M059J (cell line): ENCODE results near the gene EED. TPM values are rescaled to one million over a fixed set of nuclear protein-coding genes. Genes with fewer than 3 reads are reported as not detected.

ENCODE experiments used
- DNase-seq: peaks from one replicate; pipeline ENCODE4 v3.0.0-alpha.2; 2012; ENCODE audit warnings: low read depth
- total RNA-seq: library from RNA; depleted of rRNA; stranded (reverse); fragments of >200 nt; shearing (Covaris generic); gene quantifications from 2 replicates; pipeline ENCODE4 v1.2.3, GENCODE V29; 2014; rRNA removed

EED gene
- 35.6 and 37.7 TPM in 2 replicates for total RNA-seq

GRCh38 chr11:86244522-86245368 lies at the start of gene EED:
Gene EED (plus strand): TSS chr11:86244753. CDS start chr11:86245230, 477 bp downstream.
- DNase-seq: peak; percentile 94

- no peak for DNase-seq
Measured at GRCh38 chr11:86194998-86195397, 49.6 kb upstream of the EED start.

- no peak for DNase-seq
Measured at GRCh38 chr11:86196085-86196696, 48.4 kb upstream of the EED start.

GRCh38 chr11:86196913-86197312 lies 47.6 kb upstream of the EED start:
- DNase-seq: no peak

- DNase-seq: no peak
Measured at GRCh38 chr11:86197448-86197847, 47.1 kb upstream of the EED start.

- DNase-seq: no peak
Measured at GRCh38 chr11:86198139-86198538, 46.4 kb upstream of the EED start.

GRCh38 chr11:86199354-86199753 lies 45.2 kb upstream of the EED start:
- no peak for DNase-seq

- no peak for DNase-seq
Measured at GRCh38 chr11:86201371-86201884, 43.1 kb upstream of the EED start.

- DNase-seq: peak; percentile 35
Measured at GRCh38 chr11:86202013-86202336, 42.6 kb upstream of the EED start.

- DNase-seq: no peak
Measured at GRCh38 chr11:86204356-86204755, 40.2 kb upstream of the EED start.

GRCh38 chr11:86205421-86206336 lies 38.9 kb upstream of the EED start:
- peak; percentile 13 for DNase-seq

GRCh38 chr11:86206337-86206695 lies 38.2 kb upstream of the EED start:
- no peak for DNase-seq

- DNase-seq: no peak
Measured at GRCh38 chr11:86207413-86207812, 37.1 kb upstream of the EED start.

GRCh38 chr11:86208572-86208971 lies 36.0 kb upstream of the EED start:
- DNase-seq: no peak

- no peak for DNase-seq
Measured at GRCh38 chr11:86209806-86210657, 34.5 kb upstream of the EED start.

- DNase-seq: no peak
Measured at GRCh38 chr11:86210898-86211297, 33.7 kb upstream of the EED start.

- no peak for DNase-seq
Measured at GRCh38 chr11:86211619-86212018, 32.9 kb upstream of the EED start.

GRCh38 chr11:86212019-86212611 lies 32.4 kb upstream of the EED start:
- DNase-seq: no peak

- DNase-seq: no peak
Measured at GRCh38 chr11:86214710-86215109, 29.8 kb upstream of the EED start.

- peak; percentile 78 for DNase-seq
Measured at GRCh38 chr11:86218125-86219084, 26.1 kb upstream of the EED start.
